GM04504 (cell line): ENCODE results near the gene LRRC23.
"Not testable (repeated sequence)": the region's sequence is repeated elsewhere in the genome, so short reads cannot be mapped to it uniquely, and the experiment has no call there.

Experiments used
- DNase-seq: peaks from one replicate; pipeline ENCODE4 v3.0.0-alpha.2; 2012; ENCODE audit warnings: low read depth

Gene LRRC23

DNA sequence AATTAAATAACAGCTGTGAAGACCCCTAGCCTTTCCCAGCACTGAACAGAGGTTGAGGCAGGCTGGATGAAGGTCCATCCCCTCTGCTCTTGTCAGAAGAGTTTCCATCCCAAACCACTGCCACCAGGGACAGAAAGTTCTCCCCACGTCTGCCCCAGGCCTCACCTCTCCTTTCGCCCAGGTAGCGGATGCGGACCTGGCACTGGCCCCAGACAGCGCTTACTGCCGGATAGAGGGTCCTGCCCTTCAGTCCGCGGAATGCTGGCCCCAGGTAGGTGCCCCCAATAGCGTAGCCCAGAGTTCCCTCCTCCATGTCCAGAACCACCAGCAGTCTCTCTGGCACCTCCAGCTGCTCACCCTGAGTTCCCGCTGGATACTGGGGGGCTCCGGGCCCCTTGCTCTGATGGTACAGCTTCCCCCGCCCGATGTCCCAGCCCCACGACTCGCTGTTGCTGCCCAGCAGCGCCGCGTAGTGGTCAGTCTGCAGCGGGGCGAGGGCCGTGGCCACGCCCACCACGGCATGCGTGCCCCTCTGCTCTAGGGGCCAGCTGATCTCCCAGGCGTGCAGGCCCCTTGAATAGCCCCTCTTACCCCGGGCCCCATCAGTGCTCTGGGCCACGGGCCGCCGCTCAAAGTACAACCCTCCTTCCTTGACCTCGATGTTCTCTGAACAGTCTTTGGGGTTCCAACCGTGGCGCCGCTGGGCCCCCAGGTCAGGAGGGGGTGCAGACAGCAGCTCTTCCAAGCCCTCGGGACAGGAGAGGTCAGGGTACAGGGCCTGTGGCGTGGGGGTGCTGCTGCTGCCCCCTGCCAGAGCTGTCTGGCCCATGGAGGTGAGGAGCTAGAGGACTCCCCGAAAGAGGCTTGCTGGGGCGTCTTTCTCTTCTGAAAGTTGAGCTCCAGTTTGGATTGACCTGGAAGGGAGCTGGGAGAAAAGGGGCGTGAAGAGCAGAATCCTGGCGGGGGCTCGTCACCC is 32.3 kb upstream of the LRRC23 start:
- no peak for DNase-seq

DNA sequence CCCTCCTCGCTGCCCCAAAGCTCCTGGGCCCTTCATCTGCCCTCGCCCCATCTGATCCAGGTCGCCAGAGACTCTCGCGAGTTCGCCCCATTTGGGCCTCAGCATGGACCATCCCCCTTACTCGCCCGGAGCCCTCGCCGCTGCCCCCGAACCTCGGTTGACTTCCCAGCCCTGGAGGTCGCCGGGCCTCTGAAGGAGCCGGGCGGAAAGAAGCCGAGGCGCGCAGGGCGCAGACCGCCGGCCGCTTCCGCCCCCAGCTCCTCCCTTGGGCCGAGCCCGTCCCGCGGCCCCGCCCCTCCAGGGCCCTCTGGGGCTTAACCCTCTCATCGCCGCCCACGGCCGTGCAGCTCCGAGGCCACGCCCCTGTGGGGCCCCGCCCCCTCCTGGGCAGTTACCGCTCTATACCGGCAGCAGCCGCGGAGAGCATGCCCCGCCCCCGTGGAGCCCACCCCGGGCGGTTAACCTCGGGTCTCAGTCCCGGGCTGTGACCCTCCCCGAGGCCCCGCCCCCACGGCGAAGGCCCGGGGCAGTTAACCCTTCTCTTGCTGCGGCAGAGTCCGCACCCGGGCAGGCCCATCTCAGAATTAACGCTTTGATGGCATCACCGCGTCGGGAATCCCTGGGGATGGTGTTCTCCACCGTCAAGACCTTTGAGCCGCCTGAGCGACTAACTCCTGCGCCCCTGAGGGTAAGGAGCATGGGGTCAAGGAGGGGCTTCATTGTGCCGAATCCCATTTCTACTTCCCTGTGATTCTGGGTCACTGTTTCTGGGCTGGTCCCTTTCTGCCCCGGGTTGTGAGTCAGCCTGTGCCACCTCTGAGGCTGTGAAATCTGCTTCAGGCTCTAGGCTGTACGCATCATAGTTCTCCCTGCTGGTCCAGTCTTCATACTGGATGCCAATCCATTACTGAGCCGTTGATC is 31.3 kb upstream of the LRRC23 start, which contains the start of gene SPSB2:
Gene SPSB2 (minus strand): TSS at position 210 of the 921 bp plus-strand sequence. CDS start 402 bp downstream, outside the sequence.
- DNase-seq, result peak; percentile 87

DNA sequence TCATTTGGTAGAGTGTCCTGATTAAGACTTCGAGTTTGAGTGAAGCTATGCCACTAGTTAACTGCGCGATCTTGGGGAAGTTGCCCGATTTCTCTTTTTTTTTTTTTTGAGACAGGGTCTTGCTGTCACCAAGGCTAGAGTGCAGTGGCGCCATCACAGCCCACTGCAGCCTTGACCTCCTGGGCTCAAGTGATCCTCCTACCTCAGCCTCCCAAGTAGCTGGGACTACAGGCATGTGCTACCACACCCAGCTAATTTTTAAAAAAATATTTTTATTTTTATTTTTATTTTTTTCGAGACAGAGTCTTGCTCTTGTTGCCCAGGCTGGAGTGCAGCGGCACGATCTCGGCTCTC is 30.6 kb upstream of the LRRC23 start:
- DNase-seq, result not testable (repeated sequence)

DNA sequence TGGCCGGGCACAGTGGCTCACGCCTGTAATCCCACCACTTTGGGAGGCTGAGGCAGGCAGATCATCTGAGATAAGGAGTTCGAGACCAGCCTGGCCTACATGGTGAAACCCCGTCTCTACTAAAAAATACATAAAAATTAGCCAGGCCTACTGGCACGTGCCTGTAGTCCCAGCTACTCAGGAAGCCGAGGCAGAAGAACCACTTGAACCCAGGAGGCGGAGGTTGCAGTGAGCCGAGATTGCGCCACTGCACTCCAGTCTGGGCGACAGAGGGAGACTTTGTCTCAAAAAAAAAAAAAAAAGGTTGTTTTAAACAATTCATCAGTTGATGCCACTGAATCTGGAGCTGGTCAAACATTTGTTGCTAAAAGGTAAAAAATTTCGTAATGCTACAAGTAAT is 24.8 kb upstream of the LRRC23 start:
- not testable (repeated sequence) for DNase-seq

DNA sequence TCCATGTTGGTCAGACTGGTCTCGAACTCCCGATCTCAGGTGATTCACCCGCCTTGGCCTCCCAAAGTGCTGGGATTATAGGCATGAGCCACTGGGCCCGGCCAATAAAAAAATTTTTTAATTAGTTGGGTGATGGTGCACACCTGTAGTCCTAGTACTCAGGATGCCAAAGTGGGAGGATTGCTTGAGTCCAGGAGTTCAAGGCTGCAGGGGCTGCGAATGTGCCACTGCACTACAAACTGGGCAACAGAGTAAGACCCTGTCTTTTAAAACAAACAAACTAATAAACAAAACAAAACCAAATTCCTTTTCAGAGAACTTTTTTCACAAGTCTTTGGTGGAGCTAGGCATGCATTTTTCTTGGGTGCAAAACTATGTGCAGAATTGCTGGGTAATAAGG is 21.4 kb upstream of the LRRC23 start:
- no peak for DNase-seq

DNA sequence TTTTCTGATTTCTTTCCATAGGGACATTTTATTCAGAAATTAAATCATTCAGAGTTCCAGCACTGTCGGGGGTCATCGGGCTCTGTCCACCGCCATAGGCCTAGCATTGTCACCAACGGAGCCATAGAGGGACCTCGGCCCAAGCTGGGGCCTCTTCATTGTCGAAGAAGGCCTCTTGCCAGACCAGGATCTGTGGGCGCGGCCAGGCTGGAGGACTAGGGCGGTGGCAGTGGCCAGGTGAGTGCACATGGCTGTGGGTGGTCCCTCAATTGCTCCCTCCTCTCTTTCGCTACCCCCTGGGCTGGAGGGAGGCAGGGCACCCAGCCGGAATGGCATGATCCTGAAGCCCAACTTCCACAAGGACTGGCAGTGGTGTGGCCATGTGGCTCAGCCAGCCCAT is 20.9 kb upstream of the LRRC23 start:
- DNase-seq, result no peak

DNA sequence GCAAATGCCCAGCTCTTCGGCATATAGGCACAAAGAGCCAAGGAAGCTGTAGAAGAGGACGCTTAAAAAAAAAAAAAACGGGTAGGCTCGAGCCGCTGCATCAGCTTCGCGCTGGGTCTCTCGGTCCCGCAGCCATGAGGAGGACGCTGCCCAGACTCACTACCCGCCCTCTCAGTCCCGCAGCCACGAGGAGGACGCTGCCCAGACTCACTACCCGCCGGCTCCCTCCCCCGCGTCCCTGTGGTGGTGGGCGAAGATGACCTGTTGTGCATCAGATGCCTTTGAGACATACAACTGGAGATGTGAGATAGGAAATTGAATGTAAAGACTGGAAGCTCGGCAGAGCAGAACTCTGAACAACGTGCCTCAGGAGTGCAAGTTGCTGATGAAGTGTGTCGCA is 20.1 kb upstream of the LRRC23 start:
- DNase-seq, result no peak

DNA sequence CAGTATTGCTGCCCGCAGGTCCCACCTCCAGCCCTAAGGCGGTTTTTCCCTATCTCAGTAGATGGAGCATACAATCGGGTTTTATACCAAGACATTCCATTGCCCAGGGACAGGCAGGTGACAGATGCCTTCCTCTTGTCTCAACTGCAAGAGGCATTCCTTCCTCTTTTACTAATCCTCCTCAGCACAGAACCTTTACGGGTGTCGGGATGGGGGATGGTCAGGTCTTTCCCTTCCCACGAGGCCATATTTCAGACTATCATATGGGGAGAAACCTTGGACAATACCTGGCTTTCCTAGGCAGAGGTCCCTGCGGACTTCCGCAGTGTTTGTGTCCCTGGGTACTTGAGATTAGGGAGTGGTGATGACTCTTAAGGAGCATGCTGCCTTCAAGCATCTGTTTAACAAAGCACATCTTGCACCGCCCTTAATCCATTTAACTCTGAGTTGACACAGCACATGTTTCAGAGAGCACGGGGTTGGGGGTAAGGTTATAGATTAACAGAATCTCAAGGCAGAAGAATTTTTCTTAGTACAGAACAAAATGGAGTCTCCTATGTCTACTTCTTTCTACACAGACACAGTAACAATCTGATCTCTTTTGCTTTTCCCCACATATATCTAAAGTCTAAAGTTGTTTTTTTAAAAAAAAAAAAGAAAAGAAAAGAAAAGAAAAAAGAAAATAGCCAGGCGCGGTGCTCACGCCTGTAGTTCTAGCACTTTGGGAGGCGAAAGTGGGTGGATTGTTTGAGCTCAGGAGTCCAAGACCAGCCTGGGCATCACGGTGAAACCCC is 18.2 kb upstream of the LRRC23 start:
- DNase-seq, result not testable (repeated sequence)

DNA sequence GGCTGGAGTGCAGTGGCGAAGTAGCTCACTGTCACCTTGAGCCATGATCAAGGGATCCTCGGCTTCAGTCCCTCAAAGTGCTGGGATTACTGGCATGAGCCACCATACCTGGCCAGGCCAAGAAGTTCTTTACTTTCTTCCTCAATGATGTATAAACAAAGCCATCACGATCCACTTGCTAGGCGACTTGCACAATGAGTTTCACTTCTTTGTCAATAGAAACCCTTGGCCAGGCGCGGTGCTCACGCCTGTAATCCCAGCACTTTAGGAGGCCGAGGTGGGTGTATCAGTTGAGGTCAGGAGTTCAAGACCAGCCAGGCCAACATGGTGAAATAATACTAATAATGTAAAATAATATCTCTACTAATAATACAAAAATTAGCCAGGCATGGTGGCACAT is 17.2 kb upstream of the LRRC23 start:
- DNase-seq, result no peak

DNA sequence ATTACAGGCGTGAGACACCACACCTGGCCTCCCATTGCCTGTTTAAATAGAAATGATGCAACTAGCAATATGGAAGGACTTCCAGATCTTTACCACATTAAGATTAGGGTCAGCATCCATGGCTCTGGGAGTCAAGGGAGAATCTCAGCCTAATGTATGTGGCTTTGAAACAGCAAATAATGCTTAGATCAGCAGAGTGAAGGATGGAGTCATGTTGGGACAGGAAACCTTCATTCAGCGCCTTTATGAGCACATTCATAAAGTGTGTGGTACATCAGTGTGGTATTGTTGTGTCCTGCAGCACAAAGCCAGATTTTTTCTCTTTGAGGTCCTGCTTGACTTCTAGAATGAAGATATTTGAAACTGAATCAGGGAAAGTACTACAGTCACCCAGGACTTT is 16.3 kb upstream of the LRRC23 start:
- no peak for DNase-seq

DNA sequence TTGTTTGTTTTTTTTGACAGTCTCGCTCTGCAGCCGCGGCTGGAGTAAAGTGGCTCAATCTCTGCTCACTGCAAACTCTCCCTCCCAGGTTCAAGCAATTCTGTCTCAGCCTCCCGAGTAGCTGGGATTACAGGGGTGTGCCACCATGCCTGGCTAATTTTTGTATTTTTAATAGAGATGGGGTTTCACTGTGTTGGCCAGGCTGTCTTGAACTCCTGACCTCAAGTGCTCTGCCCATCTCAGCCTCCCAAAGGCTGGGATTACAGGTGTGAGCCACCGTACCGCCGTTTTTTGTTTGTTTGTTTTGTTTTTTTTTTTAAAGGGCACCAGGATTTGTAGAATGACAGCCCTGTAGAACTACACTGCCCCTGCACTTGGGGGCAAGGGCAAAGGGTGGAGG is 15.8 kb upstream of the LRRC23 start:
- DNase-seq, result not testable (repeated sequence)

DNA sequence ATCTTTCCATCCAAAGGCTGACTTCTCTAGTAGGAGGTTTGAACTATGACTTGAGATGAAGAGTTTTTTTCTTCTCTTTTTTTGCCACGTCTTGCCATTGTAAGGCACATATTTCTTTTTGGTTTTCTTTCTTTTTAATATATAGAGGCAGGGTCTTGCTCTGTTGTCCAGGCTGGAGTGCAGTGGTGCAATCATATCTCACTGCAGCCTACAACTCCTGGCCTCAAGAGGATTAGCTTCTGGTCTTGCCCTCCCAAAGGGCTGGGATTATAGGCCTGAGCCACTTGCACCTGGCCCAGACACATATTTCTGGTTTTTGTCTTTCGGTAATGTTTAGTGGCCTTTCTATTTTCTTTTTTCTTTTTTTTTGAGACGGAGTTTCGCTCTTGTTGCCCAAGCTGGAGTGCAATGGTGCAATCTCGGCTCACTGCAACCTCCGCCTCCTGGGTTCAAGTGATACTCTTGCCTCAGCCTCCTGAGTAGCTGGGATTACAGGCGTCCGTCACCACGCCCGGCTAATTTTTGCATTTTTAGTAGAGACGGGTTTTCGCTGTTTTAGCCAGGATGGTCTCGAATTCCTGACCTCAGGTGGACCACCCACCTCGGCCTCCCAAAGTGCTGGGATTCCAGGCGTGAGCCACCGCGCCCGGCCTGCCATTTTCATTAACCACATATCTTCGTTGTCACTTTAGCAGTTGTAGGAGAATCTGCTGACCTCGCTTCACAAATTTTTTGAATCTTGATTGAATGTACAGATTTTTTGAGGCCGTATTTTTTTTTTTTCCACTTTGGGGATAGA is 14.6 kb upstream of the LRRC23 start:
- DNase-seq, result not testable (repeated sequence)

DNA sequence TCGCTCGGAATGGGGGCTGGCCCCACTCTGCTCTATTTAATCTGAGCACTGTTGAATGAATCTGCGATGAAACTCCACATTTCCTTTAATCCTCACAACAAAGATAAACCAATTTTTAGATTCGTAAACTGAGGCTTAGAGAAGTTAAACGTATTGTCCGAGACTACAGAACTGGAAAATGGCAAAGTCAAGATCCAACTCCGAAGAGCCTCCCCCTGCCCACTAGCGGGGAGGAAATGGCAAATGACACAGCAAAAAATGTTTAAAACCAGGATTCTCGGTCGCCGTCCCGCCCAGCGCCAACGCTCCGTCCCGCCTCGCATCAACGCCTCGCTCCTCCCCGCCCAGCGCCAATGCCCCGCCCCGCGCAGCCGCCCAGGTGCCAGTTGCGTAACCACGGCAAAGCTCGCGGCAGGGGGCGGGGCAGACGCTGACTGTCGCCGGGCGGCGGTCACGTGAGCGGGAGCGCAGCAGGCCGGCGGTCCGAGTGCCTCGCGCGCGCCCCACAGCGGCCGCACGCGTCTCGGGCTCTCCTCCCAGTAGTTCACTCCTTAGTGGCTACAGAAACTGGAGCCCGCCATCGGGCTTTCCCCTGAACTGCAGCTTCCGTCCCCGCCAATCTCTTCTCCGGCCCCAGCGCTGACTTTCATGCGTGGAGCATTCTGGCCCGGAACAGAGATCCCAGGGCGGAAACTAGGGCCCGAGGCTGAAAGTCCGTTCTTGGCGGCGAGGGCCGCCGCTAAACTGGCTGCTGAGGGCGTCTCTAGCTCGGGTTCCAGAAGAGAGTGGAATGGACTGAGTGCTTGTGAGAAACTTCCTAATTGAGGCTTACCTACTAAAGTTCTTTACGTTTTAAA is 13.6 kb upstream of the LRRC23 start:
- DNase-seq, result peak; percentile 93

DNA sequence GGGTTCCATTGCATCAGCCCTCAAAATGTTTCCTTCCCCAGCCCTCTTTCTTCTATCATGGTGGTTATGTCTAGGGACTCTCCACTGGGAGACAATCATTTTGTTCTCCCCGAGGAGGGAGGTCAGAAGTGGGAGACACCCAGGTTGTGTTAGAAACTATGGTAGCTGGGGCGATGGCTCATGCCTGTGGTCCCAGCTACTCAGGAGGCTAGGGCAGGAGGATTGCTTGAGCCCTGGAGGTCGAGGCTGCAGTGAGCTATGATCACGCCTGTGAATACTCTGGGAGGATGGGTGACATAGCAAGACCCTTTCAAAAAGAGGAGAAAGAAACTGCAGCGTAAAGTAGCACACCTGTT is 13.0 kb upstream of the LRRC23 start:
- no peak for DNase-seq

DNA sequence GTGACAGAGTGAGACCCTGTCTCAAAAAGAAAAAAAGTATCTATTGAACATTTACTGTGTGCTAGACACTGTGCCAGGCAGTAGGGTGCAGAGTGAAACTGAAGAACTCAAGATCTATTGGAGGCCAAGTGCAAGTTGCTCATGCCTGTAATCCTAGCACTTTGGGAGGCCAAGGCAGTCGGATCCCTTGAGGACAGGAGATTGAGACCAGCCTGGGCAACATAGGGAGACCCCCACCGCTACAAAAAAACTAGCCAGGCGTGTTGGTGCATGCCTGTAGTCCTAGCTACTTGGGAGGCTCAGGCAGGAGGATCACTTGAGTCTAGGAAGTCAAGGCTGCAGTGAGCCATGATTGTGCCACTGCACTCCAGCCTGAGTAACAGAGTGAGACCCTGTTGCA is 11.9 kb upstream of the LRRC23 start:
- DNase-seq, result not testable (repeated sequence)

DNA sequence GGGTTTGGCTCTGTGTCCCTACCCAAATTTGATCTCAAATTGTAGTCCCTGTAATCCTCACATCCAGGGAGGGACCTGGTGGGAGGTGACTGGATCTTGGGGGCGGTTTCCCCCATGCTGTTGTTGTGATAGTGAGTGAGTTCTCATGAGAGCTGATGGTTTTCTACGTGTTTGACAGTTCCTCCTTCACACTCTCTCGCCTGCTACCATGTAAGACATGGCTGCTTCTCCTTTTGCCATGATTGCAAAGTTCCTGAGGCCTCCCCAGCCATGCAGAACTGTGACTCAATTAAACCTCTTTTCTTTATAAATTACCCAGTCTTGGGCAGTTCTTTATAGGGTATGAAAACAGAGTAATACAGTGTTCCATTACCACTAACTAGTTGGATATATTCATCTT is 10.3 kb upstream of the LRRC23 start:
- DNase-seq, result no peak

DNA sequence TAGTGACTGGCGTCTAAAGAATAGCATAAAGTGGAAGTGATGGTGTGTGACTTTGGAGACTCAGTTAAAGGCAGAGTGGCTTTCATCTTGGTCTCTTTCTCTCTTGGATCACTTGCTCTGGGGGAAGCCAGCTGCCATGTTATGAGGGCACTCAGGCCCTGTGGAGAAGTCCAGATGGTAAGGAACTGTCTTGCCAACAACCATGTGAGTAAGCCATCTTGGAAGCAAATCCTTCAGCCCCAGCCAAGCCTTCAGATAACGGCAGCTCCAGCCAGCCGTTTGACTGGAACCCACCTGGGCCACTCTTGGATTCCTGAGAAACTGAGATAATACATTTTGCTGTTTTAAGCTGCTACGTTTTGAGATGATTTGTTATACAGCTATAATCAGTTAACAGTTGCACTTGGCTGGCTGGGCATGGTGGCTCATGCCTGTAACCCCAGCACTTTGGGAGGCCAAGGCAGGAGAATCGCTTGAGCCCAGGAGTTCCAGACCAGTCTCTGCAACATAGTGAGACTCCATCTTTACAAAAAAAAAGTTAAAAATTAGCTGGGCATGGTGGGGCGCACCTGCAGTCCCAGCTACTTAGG is 7.7 kb upstream of the LRRC23 start:
- no peak for DNase-seq

DNA sequence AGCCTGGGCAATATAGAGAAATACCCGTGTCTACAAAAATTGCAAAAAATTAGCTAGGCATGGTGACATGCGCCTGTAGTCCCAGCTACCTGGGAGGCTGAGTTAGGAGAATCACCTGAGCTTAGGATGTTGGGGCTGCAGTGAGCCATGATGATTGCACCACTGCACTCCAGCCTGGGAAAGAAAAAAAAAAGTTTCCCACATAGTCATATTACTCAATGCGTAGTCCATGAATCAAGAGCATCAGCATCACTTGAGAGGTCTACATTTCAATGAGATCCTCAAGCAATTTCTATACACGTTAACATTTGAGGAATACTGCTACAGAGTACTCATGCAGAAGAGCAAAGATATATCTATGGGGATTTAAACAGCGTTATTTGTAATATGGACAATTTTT is 5.2 kb upstream of the LRRC23 start:
- no peak for DNase-seq

DNA sequence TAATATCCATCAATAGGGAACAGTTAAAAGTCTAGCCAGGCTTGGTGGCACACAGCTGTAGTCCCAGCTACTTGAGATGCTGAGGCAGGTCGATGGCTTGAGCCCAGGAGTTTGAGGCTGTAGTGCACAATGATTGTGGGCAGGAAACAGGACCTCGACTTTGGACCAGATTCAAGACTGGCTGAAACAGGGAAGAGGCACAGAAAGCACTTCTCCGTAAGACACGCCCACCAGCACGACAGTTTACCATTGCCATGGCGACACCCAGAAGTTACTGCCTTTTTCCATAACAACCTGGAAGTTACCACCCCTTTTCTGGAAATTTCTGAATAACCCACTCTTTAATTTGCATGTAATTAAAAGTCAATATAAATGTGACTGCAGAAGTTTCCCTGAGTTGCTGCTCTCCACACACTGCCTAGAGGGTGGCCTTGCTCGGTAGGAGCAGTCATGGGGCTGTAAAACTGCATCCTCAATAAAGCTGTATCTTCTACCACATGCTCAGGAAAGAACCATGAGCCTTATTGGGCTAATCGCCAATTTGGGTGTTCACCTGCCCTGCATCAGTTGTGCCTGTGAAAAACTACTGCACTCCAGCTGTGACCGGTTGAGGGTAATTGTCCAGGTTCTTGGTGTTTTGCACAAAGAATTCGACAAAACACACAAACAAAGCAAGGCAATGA is 4.6 kb upstream of the LRRC23 start:
- DNase-seq, result no peak
